ENCODE results near the gene GRXCR1.

Gene GRXCR1

DNA sequence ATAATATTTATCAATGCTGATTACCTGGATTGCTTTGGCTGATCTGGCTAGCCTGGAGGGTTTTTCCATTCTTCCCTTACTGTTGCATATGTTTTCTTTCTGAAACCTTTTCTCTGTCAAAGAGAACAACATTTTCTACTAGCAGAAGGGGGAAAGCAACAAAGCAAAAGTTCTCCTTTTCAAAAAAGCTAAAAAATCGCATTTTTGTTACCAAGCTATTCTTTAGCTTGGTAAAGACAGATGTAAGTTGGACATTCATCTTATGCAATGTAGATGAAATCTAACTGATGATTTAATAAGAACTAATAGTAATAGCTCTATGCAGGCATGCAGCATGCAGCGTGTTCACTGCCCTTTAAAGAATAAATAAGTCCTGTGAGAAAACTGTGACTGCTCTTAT, at the start of gene GRXCR1:
Gene GRXCR1 (plus strand): TSS at position 301 of the 400 bp plus-strand sequence. CDS start 554 bp downstream, outside the sequence.
- no peak for DNase-seq

- DNase-seq = no peak
These were observed 48.8 kb upstream of the GRXCR1 start for GRCh38 chr4:42843694-42844093.

- no peak for DNase-seq
These were observed 48.0 kb upstream of the GRXCR1 start for GRCh38 chr4:42844422-42845070.

DNA sequence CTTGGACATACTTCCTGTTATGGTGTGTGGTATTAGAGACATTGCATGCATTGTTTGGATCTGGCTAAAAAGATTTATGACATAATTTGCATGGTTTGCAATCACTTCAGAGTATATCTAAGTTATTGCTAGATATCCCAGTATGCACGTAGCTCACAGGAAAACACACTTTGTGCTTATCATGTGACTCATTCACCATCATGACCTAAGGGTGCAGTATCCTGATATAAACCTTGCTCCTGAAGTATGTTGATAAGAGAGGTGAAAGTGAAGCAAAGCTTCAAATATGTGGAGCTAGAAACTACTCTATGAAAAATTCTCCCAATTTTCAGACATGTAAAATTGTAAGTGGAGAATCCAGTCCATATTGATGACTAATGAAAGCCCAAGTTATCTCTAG, 46.9 kb upstream of the GRXCR1 start:
- DNase-seq = no peak

DNA sequence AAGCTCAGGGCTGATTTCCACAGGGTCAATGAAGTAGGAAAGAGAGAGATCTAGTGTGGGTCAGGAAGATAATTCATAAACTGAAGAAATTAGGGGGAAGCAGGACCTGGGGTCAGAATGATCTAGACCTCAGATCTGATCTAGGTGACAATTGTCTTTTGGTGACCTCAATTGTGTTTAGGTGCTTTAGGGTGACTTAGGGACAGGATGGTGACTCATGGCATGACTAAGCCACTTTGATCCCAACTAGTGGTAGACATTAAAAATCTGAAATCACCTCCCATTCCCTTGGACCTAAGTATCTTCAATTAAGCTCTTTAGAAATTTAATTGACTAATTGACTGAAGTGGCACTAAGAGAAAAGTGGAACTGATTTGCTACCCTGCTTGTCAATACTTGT, 36.7 kb upstream of the GRXCR1 start:
- DNase-seq = no peak

DNA sequence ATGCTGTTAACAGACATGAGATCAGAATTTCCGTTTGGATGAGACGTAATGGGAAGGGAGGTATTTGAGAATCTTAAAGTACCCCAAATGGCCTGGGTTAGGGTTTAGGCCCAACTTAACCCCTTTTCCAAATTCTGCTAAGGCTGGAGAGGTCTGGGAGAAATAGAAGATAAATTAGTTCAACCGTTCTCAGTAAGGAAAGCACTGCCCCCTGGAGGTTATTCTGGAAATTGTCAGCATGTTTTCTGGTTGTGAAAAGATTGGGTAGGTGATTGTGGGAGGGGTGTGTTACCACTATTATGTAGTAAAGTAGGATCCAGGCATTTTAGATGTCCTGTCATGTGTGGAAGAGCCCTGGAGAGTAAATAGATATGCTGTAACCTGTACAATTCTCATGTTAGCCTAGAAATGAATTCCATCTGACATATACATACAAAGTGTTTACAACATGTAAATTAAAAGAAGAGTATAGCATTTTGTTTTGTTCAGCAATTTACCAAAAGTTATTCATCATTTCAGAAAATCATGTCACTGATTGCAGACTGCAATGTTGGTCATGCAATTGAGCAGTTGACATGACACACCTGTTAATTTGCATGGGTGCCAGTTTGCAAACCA, 26.8 kb upstream of the GRXCR1 start:
- DNase-seq = no peak

DNA sequence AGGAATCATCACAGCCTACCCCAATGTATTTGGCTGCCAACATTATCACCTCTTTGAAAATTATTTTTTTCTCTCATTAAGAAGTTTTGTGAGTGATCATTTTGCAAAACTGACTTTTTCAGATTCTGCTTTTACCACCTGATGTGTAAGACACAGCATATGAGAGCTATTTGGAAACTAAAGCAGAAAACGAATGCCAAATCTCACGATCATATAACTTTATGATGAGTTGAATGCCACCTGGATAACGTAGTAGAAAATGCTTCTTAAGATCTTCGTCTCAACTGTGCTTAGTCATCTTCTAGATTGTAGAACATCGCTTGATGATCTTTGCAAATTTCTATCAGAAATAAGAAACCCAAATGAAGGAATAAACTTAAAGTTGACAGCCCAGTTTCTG, 21.3 kb upstream of the GRXCR1 start:
- no peak for DNase-seq

- DNase-seq = no peak
These were observed 20.7 kb upstream of the GRXCR1 start for GRCh38 chr4:42871671-42872290.

GRCh38 chr4:42878863-42879262, 13.7 kb upstream of the GRXCR1 start:
- DNase-seq = no peak

DNA sequence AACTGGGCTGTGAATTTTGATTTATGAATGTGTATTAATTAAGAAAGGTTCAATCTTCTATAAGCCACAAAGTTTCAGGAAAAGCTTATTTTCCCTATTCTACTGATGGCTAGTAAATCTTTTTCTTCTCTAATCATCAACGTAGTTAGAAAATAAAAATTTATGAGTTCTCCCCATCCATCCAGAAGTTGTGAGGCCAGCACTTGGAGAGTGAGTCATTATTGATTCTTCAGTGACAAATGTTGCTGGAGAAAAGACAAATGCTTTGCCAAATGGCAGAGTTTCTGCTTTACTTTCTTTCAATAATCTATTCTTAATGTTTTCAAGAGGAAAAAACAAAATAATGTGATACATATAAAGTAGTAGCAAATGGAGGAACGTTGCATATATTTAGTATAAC, 11.3 kb upstream of the GRXCR1 start:
- no peak for DNase-seq

- no peak for DNase-seq
These were observed 869 bp upstream of the GRXCR1 start for GRCh38 chr4:42891644-42892043.

GRCh38 chr4:42895452-42895851, 2.9 kb downstream of the GRXCR1 start:
- DNase-seq = no peak

GRCh38 chr4:42904986-42905385, 12.5 kb downstream of the GRXCR1 start:
- DNase-seq = no peak

DNA sequence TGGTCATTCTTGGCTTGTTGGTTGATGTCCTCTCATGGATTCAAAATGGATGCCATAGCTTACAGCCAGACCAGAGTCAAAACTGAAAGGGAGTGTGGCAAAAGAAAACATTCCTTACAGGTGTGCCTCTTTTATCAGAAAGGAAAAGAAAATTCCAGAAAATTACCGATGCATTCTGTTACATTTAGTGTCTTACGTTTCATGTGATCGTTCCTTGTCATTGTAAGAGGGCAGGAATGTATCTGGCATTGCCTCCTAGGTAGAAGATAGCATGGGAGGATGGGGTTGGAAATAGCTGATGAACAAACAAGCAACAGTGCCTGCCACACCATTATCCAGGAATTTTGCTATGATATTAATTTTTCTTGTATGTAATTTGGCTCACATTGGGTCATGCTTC, 13.1 kb downstream of the GRXCR1 start:
- DNase-seq = no peak

DNA sequence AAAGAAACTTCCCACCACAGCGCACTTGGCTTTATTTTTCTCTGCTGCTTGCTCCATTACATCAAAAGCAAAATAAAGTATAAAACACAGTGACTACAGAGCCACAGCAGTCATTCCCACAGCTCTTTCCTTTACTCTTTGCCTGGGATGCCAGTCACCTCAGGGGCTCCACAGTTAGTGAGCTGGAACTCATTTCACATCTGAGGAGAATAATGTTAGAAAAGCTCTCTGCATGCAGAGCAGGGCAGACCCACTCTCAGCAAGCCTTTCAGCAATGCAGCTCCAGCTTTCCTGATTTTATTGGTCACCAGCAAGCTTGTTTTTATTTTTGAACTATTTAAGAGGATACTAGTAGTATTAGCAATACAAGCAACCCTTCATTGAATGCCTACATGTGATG, 13.8 kb downstream of the GRXCR1 start:
- no peak for DNase-seq

- DNase-seq = no peak
These were observed 14.6 kb downstream of the GRXCR1 start for GRCh38 chr4:42906891-42907759.

GRCh38 chr4:42910459-42910858, 17.9 kb downstream of the GRXCR1 start:
- DNase-seq = no peak

GRCh38 chr4:42914937-42915336, 22.4 kb downstream of the GRXCR1 start:
- no peak for DNase-seq

DNA sequence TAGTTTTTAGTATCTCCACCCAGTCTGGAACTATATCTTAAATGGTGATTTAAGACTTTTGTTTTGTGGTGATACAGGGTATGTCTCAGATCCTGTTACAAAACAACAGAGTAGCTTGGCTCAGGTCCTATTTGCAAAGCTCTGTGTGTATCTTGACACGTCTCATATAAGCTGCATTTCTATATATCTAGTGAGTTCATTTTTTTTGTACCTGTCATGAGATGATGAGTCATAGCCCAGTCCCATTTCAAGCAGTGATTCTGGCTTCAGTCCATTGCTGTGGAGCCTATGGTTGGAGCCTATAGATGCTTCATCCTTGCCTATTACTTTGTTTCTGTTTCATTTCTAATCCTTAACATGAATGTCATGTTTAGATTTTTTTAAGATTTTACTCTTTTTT, 23.0 kb downstream of the GRXCR1 start:
- DNase-seq = no peak

DNA sequence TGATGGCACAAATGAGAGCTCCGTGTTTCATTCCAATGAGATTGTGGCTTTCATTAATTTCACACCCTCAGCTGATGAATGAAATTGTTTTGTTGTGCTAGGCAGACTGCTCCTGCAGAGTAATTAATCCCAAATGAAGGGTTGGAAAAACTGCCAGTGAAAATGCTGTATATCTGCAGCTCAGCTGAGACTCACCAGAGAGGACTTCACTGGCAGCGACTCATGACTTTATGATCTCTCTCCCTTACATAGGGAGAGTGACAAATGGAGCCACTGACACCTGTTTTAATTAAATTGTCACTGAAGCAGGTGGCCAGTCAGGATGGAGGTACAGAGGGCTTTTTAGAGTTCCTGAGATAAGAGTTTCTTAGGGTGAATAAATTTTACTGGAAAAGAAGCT, 24.8 kb downstream of the GRXCR1 start:
- no peak for DNase-seq

GRCh38 chr4:42923431-42923830, 30.9 kb downstream of the GRXCR1 start:
- no peak for DNase-seq

DNA sequence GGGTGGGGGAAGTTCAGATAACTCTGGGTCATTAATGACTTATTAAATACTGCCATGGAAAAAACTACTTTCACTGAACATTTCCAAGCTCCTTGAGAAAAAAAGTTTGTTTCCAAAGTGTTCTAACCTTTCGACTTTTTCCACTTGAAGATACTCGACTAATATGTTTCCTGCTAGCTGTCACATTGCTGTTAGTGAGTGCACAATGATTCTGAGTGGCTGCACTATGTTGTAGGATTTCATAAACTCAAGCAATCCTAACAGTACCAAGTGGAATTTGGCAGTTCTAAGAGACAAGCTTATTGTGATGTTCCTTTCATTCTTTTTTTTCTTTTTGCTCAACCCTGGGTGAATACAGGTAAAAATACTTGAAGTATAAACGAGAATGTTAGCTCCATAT, 33.4 kb downstream of the GRXCR1 start:
- no peak for DNase-seq

DNA sequence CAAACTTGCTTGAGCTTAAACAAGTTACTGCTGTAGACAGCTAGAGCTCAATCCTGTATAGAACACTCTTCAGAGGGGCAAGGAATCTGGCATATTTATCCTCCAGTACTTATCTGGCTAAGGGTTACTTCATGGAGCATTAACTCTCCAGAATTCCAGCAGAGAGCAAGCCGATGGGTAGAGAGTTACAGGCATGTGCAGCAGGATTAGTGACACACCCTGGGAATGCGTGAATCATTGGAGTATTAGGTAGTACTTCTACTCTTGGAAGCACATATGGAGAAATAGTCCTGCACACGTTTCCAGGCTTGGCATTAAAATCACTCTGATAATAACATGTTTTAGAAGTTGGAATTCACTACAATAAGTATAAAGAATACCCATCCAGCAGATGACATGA, 35.4 kb downstream of the GRXCR1 start:
- no peak for DNase-seq

DNA sequence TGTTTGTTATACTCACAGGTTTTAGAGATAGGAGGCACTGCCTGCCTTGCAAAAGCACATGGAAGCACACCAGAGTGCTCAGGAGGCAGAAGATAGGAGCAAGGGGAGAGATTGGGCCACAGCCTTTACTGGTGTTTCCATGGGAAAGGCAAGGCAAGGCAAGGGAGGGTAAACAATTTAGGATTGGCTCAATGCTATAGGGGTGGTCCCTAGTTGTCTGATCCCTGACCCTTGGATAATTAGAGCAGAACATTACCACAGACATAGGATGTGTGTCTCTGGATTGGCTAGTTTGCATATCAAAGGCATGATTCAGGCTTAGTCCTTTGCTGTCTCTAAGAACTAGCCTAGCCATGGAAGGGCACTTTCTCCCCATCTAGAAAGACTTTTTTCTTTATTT, 36.1 kb downstream of the GRXCR1 start:
- DNase-seq = no peak

Data from SHP77 treated with DMSO at 0.1 percent for 48 hours (cell line).